OCI-LY7 (cell line): ENCODE data around the gene AOC3. TPM values are rescaled to one million over a fixed set of nuclear protein-coding genes. Genes with fewer than 3 reads are reported as not detected.

Experiments
- BruUV-seq: library from RNA; stranded (reverse); fragments of 400-500 nt; replicated peaks from 2 replicates; lab custom pipeline; 2021; lab: Mats Ljungman, UMichigan
- CTCF ChIA-PET: fragments of 300-600 bp; sonication (Branson Sonifier 250); formaldehyde crosslinking; loops from one replicate; lab custom pipeline; 2022; ENCODE audit warnings: antibody characterized with exemption; ENCODE audit not compliant: unreplicated experiment; lab: Charles Lee
- POLR2A ChIA-PET: fragments of 300-600 bp; sonication (Branson Sonifier 250); formaldehyde crosslinking; loops from one replicate; lab custom pipeline; 2022; ENCODE audit warnings: antibody characterized with exemption; lab: Charles Lee
- DNase-seq: peaks from one replicate; pipeline ENCODE4 v3.0.0-alpha.2; 2015; ENCODE audit warnings: low spot score
- H2AFZ ChIP-seq: fragments of 200-600 bp; sonication (generic), shearing (Covaris generic); 2 replicates; pipeline ENCODE4 v1.6.1; 2014; ENCODE audit warnings: mild to moderate bottlenecking, antibody characterized with exemption, low read length, moderate library complexity
- H3K27ac ChIP-seq: fragments of 200-600 bp; sonication (generic); 2 replicates; pipeline ENCODE4 v1.5.1; 2014; ENCODE audit warnings: mixed run types, low read depth, mild to moderate bottlenecking, moderate library complexity, low read length, inconsistent platforms; ENCODE audit not compliant: poor library complexity, severe bottlenecking
- H3K36me3 ChIP-seq: fragments of 200-600 bp; sonication (generic); 2 replicates; pipeline ENCODE4 v1.6.1; 2014; ENCODE audit warnings: mild to moderate bottlenecking, antibody characterized with exemption, low read length, moderate library complexity, mixed read lengths; ENCODE audit not compliant: insufficient read depth
- H3K4me1 ChIP-seq: fragments of 200-600 bp; sonication (generic); 2 replicates; pipeline ENCODE4 v1.5.1; 2014; ENCODE audit warnings: mild to moderate bottlenecking, low read length; ENCODE audit not compliant: insufficient read depth, poor library complexity, severe bottlenecking
- H3K4me2 ChIP-seq: fragments of 200-600 bp; sonication (generic); 2 replicates; pipeline ENCODE4 v1.6.1; 2014; ENCODE audit warnings: mild to moderate bottlenecking, low read length
- H3K4me3 ChIP-seq: fragments of 200-600 bp; sonication (generic); 2 replicates; pipeline ENCODE4 v1.5.1; 2014; ENCODE audit warnings: mild to moderate bottlenecking, low read depth, low read length; ENCODE audit not compliant: poor library complexity, severe bottlenecking
- H3K79me2 ChIP-seq: fragments of 200-600 bp; sonication (generic); 2 replicates; pipeline ENCODE4 v1.6.1; 2016; ENCODE audit warnings: low read depth, mild to moderate bottlenecking, low read length, moderate library complexity, mixed read lengths; ENCODE audit not compliant: insufficient read depth
- H3K9me2 ChIP-seq: fragments of 200-600 bp; sonication (generic); 2 replicates; pipeline ENCODE4 v1.6.1; 2016; ENCODE audit warnings: mild to moderate bottlenecking, low read length, mixed read lengths; ENCODE audit not compliant: insufficient read depth
- H3K9me3 ChIP-seq: fragments of 200-600 bp; sonication (generic); 2 replicates; pipeline ENCODE4 v1.6.1; 2014; ENCODE audit warnings: mild to moderate bottlenecking, mixed run types, low read length, mixed read lengths
- H4K20me1 ChIP-seq: fragments of 200-600 bp; sonication (generic); 2 replicates; pipeline ENCODE4 v1.6.1; 2014; ENCODE audit warnings: mild to moderate bottlenecking, antibody characterized with exemption, low read length, moderate library complexity, mixed read lengths; ENCODE audit not compliant: insufficient read depth
- CTCF ChIP-seq: fragments of 200-600 bp; sonication (generic); conservative IDR thresholded peaks from 2 replicates; pipeline ENCODE4 v1.5.1; 2014; ENCODE audit warnings: mild to moderate bottlenecking, antibody characterized with exemption, low read length, moderate library complexity, mixed read lengths
- EZH2phosphoT487 ChIP-seq: fragments of 200-600 bp; sonication (generic); IDR thresholded peaks from 2 replicates; pipeline ENCODE4 v1.6.1; 2018; ENCODE audit warnings: low read depth, borderline replicate concordance, mild to moderate bottlenecking, mixed run types, antibody characterized with exemption, low read length, moderate library complexity, mixed read lengths
- intact Hi-C: fragments of 100-400 bp; cut with micrococcal nuclease; formaldehyde crosslinking; loops from one replicate; pipeline ENCODE4 v1.10.0; 2022; ENCODE audit not compliant: unreplicated experiment
- total RNA-seq, 2 experiments: library from RNA; depleted of rRNA in 1 of 2; stranded (reverse); fragments of >200 nt in 1 of 2; shearing (Covaris generic) in 1 of 2; gene quantifications; 2 replicates each; pipeline ENCODE4 v1.2.3, GENCODE V29; 2014 to 2022

The AOC3 gene
- total RNA-seq, 2 experiments from 2014 or later: 0.73 to 2.5 TPM

- DNase-seq: no peak
- Histone ChIP-seq H3K9me3 (no peaks in the 10 kb centered on the region), H3K36me3 (peaks cover 15% of the 10 kb centered on the region; the same call in 1 of the 2 replicates), H3K4me1 (no peaks in the 10 kb centered on the region), H3K4me3 (no peak overlapping the region), H3K4me2 (no peak overlapping the region), H3K27ac (no peak overlapping the region), H3K9me2 (no peaks in the 10 kb centered on the region), H2AFZ (no peak overlapping the region), H3K79me2 (no peaks in the 10 kb centered on the region), H4K20me1 (no peaks in the 10 kb centered on the region)
- intact Hi-C loops: no loop called here
- POLR2A ChIA-PET: interaction anchor here (1.0 kb wide), 1 partner anchor 11 kb away, joined by 4 read pairs; no protein-coding TSS in a partner anchor
- no TSS peak for BruUV-seq
- TF ChIP-seq EZH2phosphoT487 (no peak), CTCF (no peak)
- CTCF ChIA-PET: no interaction called here
Measured at GRCh38 chr17:42804918-42805367, 46.1 kb upstream of the AOC3 start.

GRCh38 chr17:42806249-42806648 lies 44.8 kb upstream of the AOC3 start:
- H2AFZ ChIP-seq: no peak overlapping the region
- no peaks in the 10 kb centered on the region for H4K20me1 ChIP-seq
- peaks cover 28% of the 10 kb centered on the region for H3K36me3 ChIP-seq
- ChIA-PET POLR2A (interaction anchor here (0.6 kb wide), 1 partner anchor 130 kb away, joined by 3 read pairs; no protein-coding TSS in a partner anchor), CTCF (interaction anchor here (0.6 kb wide), 1 partner anchor 32 kb away, joined by 3 read pairs; no protein-coding TSS in a partner anchor)
- no peaks in the 10 kb centered on the region for H3K79me2 ChIP-seq
- H3K9me3 ChIP-seq: no peaks in the 10 kb centered on the region
- BruUV-seq: no TSS peak
- H3K4me1 ChIP-seq: no peaks in the 10 kb centered on the region
- no peak for DNase-seq
- H3K4me3 ChIP-seq: no peak overlapping the region
- H3K9me2 ChIP-seq: no peaks in the 10 kb centered on the region
- no peak overlapping the region for H3K4me2 ChIP-seq
- intact Hi-C loops: no loop called here
- TF ChIP-seq CTCF: no peak
- no peak for TF ChIP-seq EZH2phosphoT487
- H3K27ac ChIP-seq: no peak overlapping the region

- Histone ChIP-seq H3K4me3 (no peak overlapping the region), H3K36me3 (peaks cover 46% of the 10 kb centered on the region), H3K4me1 (no peaks in the 10 kb centered on the region), H3K9me3 (no peaks in the 10 kb centered on the region), H4K20me1 (no peaks in the 10 kb centered on the region), H3K27ac (no peak overlapping the region), H3K4me2 (no peak overlapping the region), H3K9me2 (no peaks in the 10 kb centered on the region), H3K79me2 (no peaks in the 10 kb centered on the region), H2AFZ (no peak overlapping the region)
- no peak for TF ChIP-seq EZH2phosphoT487
- no peak for TF ChIP-seq CTCF
- POLR2A ChIA-PET: no interaction called here
- no TSS peak for BruUV-seq
- CTCF ChIA-PET: no interaction called here
- DNase-seq: no peak
- intact Hi-C loops: no loop called here
Measured at GRCh38 chr17:42809250-42809649, 41.7 kb upstream of the AOC3 start.
